HPDE6-E6E7 (cell line): ENCODE results near the gene SFXN3.
A peak's percentile ranks its signal among the peaks of the same experiment; 100 is the strongest.

Experiments
- DNase-seq: peaks from one replicate; pipeline ENCODE4 v3.0.0; 2011; ENCODE audit warnings: missing footprints; ENCODE audit errors: extremely low spot score

Gene SFXN3

DNA sequence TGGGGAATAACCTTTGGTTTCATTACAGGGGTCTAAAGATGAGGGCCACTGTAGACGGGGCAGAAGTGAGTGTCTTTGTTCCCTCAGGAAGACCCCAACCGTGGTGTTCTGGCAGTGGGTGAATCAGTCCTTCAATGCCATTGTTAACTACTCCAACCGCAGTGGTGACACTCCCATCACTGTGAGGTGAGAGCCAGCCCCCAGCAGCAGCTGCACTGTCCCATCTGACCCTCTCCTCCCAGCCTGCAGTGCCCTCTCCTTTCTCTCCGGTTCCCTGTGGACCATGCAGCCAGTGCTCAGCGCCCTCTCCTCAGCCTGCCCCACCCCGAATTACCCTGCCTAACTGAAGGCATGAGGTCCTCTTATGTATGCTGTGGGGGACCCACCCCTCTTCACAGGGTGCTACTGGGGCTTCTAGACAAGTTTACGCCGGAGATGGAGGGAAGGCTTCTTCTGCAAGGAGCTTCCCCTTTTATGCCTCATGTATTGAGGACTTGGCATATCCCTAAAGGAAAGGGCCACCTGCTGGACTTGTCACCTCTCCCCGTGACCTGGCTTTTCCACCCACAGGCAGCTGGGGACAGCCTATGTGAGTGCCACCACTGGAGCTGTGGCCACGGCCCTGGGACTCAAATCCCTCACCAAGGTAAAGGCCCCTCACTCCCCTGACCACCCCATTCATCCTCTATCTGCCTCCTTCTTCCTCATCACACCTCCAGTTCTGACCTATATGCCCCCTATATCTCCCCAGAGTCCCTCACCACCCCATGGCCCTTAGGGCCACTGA is 5.1 kb downstream of the SFXN3 start:
- no peak for DNase-seq

DNA sequence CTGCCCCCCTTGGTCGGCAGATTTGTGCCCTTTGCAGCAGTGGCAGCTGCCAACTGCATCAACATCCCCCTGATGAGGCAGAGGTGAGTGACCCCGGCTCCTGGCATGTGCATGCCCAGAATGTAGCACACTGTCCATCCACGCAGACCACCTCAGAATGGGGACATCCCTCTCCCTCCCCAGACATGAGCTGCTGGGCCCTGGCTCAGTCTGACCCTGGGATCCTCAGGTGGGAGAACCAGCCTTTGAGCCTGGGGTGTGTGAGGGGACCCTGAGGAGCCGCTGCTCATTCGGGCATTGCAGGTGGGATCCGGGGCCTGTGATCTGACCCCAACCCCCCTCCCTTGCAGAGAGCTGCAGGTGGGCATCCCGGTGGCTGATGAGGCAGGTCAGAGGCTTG is 5.7 kb downstream of the SFXN3 start:
- no peak for DNase-seq

DNA sequence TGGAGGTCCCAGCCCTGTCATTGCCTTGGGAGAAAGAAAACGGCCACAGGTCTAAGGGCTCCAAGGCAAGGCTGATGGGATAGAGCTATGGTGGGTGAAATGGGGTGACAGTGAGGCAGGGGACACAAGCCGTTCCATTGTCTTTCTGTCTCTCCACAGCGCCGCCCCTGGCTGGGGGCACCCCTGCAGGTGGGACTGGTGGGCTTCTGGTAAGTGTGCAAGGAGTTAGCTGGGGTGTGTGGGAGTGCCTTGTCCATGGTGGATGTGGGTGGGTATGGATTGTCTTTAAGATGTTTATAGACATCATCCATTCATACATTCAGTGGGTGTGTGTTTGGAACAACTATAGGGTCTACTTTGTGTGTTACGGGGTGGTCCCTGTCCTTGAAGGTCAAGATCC is 7.5 kb downstream of the SFXN3 start:
- DNase-seq: no peak

DNA sequence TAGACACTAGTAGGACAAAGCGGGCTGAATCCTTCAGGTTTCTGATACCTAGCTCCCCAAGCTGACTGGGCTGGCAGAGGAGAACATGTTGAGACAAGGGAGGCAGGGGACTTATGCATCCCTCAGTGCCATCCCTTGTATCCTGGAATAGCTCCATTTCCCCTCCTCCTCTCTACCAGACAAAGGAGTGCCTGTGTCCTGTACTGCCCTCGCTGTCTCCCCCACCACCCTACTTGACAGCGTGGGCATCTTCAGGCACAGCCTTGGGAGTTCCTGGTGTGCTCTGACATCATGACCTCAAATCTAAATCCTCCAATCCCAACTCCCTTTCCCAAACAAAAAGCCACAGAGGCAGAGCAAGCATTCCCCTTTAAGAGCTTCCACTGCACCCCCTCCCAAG is 9.0 kb downstream of the SFXN3 start:
- no peak for DNase-seq

DNA sequence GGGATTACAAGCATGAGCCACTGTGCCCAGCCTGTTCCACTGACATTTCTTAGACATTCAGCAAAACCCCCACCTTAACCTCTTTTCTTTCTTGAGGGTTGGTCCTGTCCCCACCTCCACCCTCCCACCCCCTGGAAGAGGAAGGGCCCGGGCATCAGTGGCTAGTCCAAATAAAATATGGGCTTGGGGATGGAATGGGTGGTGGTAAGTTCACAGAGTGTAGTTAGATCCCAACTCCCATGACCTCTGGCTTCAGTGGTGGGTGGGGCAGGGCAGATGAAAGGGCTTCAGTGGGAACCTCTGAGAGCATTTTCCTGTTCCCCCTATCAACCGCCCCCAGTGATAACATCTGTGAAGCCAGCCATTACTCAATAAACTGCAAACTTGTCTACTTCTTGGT is 9.8 kb downstream of the SFXN3 start:
- no peak for DNase-seq

DNA sequence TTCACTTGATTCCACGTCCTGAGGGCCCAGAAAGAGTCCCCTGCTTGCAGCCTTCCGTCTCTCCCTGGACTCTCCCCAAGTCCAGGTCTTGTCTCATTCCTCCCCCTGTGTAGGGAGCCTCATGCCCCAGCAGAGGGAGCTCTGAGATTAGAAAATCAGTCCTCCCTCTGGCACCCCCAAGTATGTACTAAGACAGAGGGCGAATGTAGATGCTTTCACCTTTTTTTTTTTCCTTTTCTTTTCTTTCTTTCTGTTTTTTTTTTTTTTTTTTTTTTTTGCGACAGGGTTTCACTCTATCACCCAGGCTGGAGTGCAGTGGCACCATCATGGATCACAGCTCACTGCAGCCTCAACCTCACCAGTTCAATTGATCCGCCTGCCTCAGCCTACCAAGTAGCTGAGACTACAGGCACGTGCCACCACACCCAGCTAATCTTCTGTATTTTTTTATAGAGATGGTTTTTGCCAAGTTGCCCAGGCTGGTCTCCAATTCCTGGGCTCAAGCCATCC is 10.3 kb downstream of the SFXN3 start:
- peak; percentile 80 for DNase-seq

DNA sequence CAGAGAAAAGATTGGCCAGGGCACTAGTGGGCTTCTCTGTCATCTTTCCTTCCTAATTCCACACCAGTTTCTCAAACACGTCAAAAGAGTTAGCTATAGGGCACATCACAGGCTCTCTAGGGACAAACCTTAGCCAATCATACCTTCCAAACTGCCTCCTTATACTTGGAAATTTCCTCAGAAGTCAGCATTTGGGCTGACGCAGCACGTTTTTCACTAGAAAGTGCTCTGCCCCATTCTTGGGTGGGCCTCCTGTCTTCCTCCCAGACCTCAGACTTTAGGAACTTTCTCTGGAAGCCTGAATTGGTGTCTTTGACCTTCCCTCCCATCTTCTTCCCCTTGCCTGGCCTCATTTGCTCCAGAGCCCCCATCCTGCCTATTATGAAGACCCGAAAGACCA is 11.1 kb downstream of the SFXN3 start:
- no peak for DNase-seq

DNA sequence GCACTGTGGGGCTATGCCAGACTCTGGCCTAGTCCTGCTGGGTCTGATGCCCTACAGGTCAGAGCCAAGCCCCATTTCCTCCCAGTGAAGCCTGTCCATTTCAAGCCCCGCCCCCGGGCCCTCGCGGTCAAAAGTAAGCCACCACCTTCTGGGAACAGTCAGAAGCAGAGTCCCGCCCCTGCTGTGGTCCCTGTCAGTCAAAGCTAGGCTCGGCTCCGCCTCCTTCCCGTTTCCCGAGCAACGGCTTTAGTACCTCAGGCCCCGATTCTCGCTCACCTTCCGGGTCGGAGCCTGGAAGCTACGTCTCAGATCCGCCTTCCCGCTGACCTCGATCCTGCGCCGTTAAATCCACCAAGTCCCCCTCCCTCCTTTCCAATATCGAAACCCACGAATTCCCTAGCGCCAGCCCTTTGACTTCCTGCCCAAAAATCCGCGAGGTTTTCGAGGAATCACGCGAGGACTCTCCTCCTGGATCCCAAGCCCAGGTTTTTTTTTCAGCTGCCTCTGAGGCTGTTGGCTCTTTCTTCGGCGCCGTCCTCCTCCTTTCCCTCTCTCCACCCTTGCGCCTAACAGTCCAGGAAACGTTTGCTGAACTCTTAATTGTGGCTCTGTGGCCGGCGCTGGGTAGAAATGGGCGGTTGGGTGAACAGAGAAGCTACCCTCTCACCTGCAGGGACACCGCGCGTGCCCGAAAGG is 11.8 kb downstream of the SFXN3 start:
- peak; percentile 91 for DNase-seq

DNA sequence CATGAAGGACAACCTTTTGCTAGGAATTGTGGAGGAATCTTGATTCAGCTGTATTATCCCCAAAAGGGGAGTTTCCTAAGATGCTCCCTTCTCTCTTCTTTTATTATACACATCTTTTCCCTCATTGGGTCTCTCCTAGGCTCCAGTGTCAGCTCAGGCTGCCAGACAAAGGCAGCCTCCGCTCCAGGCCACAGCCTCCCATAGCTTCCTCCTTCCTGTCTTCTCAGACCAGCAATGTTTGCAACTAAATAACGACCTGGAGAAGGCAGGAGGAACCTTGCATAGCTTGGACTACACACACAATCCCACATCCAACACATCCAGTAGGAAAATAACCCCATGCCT is 12.3 kb downstream of the SFXN3 start:
- DNase-seq: no peak

DNA sequence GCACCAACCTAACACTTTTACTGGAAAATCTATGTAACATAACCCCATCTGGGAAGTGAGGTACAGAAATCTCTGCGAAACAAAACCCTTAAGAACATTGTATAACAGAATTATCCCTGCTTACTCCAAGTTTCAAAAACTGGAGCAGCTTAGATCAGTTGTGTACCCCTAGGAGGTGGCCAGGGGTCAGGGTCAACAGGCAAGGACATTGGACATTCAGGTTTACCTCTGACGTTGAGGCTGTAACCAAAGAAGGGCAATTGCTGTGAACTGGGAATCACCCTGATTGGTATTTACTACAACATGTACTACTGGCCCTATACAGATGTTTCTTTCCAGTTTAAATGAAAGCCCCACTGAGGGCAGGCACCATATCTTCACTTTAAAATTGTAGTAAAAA is 13.1 kb downstream of the SFXN3 start:
- no peak for DNase-seq

DNA sequence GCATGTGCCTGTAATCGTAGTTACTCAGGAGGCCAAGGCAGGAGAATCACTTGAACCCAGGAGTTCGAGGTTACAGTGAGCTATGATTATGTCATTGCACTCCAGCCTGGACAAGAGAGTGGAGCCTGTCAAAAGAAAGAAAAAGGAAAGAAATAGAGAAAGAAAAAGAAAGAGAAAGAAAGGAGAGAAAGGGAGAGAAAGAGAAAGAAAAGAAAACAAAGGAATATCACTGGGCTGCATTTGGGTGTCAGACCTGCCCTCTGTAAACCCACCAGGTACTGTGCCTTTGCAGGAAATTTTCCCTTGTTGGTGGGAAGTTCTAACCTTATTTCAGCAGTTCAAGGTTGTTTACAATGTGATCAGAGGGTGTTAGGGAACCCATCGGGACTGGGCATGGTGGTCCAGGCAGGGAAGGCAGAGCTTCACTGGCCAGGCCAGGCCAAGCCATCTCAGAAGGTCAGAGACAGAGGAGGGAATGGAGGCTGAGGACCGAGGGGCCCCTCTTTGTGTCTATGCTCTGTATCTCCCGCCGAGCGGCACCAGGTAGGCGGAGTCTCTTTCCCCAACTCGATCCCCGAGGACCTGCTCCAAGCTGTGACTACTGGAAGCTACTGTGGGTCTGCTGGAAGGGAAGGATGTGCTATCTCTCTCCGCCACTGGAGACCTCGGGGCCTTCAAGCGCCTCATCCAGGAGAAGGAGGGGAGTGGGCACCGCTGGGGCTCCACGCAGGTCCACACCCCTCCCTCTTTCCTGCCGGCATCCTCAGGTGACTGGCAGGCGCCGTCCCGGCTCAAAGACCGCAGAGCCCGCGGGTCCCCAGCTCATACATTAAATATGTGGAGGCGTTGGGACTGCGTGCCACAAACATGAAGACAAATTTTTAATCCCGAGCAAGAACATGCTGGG is 15.6 kb downstream of the SFXN3 start:
- DNase-seq: no peak

DNA sequence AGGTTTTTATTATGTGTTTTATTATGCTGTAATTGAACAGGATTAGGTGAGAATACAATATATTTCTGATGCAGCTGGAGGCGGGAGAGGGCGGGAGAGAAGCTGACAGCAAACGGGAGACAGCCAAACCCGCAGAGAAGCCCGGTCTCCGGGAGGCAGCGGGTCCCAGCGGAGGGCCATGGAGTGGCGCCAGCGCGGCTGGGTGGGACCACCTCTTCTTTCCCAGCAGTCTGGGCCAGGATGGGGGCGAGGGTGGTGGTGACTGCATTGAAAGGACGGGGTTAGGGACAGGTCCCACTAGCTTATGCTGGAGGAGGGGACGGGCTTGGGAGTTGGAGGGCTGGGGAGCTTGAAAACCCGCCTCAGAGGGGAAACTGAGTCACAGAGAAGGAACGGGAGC is 16.2 kb downstream of the SFXN3 start:
- no peak for DNase-seq

DNA sequence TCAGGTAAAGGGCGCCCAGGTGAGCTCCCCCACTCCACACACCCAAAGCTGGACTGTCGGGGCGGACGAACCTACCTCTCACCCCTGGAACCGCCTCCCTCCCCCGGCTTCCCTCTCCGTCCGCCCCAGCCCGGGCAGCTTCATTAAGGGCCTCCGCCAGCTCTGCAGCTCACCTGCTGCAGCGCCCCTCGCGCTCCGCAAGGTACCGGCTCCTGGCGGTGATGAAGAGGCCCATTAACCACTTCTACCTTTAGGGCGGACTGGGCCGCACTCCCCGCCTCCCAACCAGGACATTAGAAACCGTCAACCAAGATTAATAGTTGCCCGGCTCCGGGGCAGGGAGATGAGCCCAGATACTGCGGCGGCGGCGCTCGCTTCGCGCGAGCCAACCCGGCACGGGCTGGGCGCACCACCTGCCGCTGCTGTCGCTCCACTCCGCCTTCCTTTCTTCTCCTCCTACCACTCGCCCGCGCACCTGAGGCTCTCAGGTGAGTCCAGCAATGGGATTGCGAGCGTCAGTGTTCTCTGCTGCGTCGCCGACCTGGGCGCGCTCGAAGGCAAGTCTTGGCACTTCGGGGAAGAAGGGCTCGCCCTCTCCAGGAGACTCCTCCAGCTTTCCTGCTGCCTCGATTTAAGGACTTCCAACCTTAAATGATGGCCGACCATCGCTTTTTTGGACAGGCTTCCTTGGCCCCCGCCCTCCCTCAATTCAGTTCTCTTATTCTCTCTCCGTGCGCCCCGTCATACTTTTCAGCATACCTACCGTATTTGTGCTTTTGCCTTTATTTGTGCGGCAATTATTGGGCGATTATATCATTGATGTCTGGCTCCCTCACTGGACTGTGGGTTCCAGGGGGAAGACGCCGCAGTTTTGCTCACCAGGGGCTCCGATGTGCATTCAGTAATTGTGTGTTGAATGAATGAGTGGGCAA is 17.2 kb downstream of the SFXN3 start:
- DNase-seq: no peak

DNA sequence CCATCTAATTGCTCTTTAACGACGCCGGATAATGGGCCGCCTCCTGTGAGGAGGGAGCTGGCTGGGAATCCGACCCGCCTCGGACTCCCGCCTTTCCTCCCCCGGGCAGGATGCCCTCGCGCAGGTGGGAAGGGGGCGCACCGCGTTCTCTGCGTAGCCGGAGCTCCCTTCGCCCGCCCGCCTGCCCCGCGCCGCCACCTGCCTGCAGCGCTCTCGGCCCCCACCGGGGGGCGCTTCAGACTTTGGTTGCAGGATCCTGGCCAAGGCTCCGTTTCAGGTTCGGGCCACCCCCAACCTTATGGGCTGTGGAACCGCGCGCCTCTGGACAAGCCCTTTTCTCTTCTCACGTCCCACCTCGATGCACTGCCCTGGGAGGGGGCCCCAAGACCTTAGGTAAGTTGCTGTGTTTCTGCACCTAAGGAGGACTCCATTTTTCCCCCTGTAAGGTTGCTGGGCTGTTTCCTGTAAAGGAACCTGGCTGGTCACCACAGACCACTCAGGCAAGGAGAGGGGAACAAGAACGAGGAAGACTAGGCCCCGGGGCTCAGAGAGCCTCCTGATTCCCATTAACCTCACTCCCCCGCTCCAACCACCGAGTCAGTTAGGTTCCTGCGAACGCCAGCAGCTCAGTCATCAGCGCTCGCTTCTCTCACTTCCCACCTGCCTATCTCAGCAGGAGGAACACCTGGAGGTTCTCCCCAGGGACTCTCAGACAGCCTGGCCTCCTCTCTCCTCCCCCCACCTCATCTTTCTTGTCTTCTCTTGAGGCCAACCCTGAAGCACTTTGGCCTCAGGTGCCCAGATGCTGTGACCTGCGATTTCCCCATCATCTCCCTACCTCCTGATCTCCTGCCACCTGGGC is 19.4 kb downstream of the SFXN3 start:
- DNase-seq: peak; percentile 54

DNA sequence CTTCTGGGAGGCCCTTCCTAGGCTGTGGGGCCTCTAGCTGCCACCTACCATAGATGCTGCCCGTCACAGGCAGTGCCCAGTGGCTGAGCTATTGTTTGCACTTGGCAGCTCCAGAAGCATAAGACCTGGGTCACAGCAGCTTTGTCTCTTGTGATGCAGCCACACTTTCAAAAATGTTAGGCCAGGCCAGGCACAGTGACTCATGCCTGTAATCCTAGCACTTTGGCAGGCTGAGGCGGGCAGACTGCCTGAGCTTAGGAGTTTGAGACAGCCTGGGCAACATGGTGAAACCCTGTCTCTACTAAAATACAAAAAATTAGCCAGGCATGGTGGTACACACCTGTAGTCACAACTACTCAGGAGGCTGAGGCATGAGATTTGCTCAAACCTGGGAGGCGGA is 21.3 kb downstream of the SFXN3 start:
- DNase-seq: no peak

DNA sequence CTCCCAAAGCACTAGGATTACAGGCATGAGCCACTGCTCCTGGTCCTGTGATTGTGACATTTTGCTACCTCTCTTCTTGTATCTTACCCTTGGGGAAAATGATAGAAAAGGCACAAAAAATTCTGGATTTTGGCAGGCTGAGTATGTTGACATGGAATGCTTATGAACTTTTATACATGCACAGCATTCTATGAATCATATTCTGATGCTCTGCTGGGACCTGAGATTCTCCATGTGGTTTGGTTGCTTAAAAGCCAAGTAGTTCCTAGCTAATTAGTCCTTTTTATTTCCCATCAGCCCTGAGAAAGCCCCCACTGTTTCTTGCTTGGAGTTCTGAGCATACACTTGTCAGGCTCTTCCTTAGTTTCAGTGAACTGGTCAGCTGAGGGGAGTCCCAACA is 22.5 kb downstream of the SFXN3 start:
- no peak for DNase-seq

DNA sequence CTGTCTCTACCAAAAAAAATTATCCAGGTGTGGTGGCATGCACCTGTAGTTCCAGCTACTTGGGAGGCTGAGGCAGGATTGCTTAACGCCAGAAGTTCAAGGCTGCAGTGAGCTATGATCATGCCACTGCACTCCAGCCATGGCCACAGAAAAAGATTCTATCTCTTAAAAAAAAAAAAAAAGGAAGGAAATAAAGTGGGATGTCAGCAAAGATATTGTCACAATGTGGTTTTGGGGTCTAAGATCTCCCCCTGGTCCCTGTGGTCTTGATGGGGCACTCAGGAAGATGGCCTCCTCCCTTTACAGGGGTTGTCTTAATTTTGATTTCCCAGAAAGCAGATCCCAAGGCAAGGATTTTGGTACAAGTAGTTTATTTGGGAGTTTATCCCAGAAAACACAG is 23.3 kb downstream of the SFXN3 start:
- DNase-seq: no peak

DNA sequence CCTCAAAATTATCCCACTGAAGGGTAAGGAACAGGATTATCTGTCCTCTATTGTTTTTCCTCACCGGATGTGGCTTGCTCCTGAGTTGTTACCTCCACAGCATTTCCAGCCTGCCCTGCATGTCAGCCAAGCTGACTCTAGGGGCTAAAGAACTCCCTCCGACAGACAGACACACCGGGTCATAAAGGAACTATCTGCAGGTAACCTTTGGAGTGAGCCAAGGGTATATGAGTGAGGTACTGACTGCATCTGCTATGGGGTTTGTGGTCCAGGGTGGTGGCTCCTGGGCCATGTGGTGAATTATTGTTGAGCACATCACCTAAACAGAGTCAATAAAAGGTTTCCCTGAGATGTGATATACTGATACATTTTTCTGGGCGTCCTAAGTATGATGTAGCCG is 23.8 kb downstream of the SFXN3 start:
- DNase-seq: no peak

DNA sequence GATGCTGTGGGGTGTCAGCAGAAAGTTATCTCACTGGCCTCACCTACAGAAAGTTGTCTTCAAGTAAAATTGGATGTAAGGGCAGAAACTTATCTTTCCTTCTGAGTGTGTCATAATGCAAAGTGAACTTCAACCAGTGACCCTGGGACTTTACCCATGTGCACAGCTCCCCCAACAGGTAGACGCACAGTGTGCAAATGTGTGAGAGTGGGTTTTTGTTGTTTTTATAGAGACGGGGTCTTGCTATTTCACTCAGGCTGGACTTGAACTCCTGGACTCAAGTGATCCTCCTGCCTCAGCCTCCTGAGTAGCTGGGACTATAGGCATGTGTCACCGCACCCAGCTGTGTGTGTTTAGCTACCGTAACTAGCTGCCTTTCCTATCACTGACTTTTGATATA is 24.4 kb downstream of the SFXN3 start:
- DNase-seq: no peak
